Endothelial cell of umbilical vein (primary cell): ENCODE measurements around the gene POLR3C. TPM values are rescaled to one million over a fixed set of nuclear protein-coding genes. Genes with fewer than 3 reads are reported as not detected.

Experiments
- BruUV-seq: library from RNA; stranded (reverse); fragments of 400-500 nt; replicated peaks from 2 replicates; lab custom pipeline; 2021; lab: Mats Ljungman, UMichigan
- CTCF ChIA-PET: fragments of 300-600, 350-600 bp; sonication (Branson Sonifier 250); formaldehyde crosslinking; loops from one replicate; lab custom pipeline; 2021; ENCODE audit warnings: antibody characterized with exemption, inconsistent platforms; lab: Charles Lee
- POLR2A ChIA-PET: fragments of 300-600, 350-600 bp; sonication (Branson Sonifier 250); formaldehyde crosslinking; loops from one replicate; lab custom pipeline; 2021; ENCODE audit warnings: antibody characterized with exemption, inconsistent platforms; lab: Charles Lee
- DNase-seq: peaks from one replicate; pipeline ENCODE4 v3.0.0-alpha.2; 2011; ENCODE audit warnings: low read depth, low spot score
- FAIRE-seq: peaks from 2 replicates; lab custom pipeline; 2011; peaks lifted over from hg19 to GRCh38; lab: Jason Lieb, UNC
- H2AFZ ChIP-seq: 2 replicates; pipeline ENCODE4 v1.6.0; 2012; ENCODE audit warnings: low read depth, low read length, control low read depth, inconsistent platforms
- H3K27ac ChIP-seq: 2 replicates; pipeline ENCODE4 v1.5.1; 2011; ENCODE audit warnings: low read depth, mild to moderate bottlenecking, control low read depth, low read length, moderate library complexity; ENCODE audit not compliant: insufficient read depth
- H3K27me3 ChIP-seq, 2 experiments: 2 replicates each; pipeline versions ENCODE4 v1.6.0 to v1.6.1; 2011; ENCODE audit warnings: low read length in 2 of 2, mixed read lengths in 1 of 2; ENCODE audit not compliant: control insufficient read depth in 2 of 2, insufficient read depth in 2 of 2
- H3K36me3 ChIP-seq, 2 experiments: 2 replicates in 1 of 2; 3 replicates in 1 of 2; pipeline ENCODE4 v1.5.1; 2011; ENCODE audit warnings: low read length in 2 of 2, mild to moderate bottlenecking in 1 of 2, moderate library complexity in 1 of 2; ENCODE audit not compliant: control insufficient read depth in 2 of 2, insufficient read depth in 2 of 2; ENCODE audit errors: extremely low read depth in 1 of 2
- H3K4me1 ChIP-seq: 3 replicates; pipeline ENCODE4 v1.5.1; 2011; ENCODE audit warnings: mild to moderate bottlenecking, low read length; ENCODE audit not compliant: control insufficient read depth, insufficient read depth; ENCODE audit errors: extremely low read depth
- H3K4me2 ChIP-seq: 2 replicates; pipeline ENCODE4 v1.6.1; 2011; ENCODE audit warnings: low read length, control low read depth, mixed read lengths; ENCODE audit not compliant: insufficient read depth
- H3K4me3 ChIP-seq, 3 experiments: fragments of 200-600 bp in 1 of 3; sonication (generic), shearing (Covaris generic) in 1 of 3; replicated peaks in 1 of 3; 2 replicates each; pipeline ENCODE4 v1.5.1; 2011 to 2016; ENCODE audit warnings: control low read depth in 3 of 3, low read length in 3 of 3, mild to moderate bottlenecking in 2 of 3, inconsistent platforms in 1 of 3, low read depth in 1 of 3, moderate library complexity in 1 of 3; ENCODE audit not compliant: insufficient read depth in 1 of 3
- H3K79me2 ChIP-seq: 2 replicates; pipeline ENCODE4 v1.6.0; 2012; ENCODE audit warnings: low read length, inconsistent platforms; ENCODE audit not compliant: control insufficient read depth, insufficient read depth
- H3K9ac ChIP-seq: replicated peaks from 2 replicates; pipeline ENCODE3; 2011; ENCODE audit warnings: low read length, control low read depth; ENCODE audit not compliant: insufficient read depth; ENCODE audit errors: extremely low read depth
- H3K9me1 ChIP-seq: replicated peaks from 3 replicates; pipeline ENCODE4 v1.6.0; 2011; ENCODE audit warnings: mild to moderate bottlenecking, low read length; ENCODE audit not compliant: control insufficient read depth, insufficient read depth; ENCODE audit errors: extremely low read depth
- H3K9me3 ChIP-seq: replicated peaks from 2 replicates; pipeline ENCODE4 v1.5.1; 2012; ENCODE audit warnings: low read length, inconsistent platforms; ENCODE audit not compliant: control insufficient read depth, insufficient read depth
- H4K20me1 ChIP-seq: replicated peaks from 2 replicates; pipeline ENCODE3; 2011; ENCODE audit warnings: mild to moderate bottlenecking, low read length; ENCODE audit not compliant: control insufficient read depth, insufficient read depth; ENCODE audit errors: extremely low read depth
- CTCF ChIP-seq, 2 donors: IDR thresholded peaks; 1 replicate in 1 of 2; 2 replicates in 1 of 2; pipeline ENCODE4 v1.5.1; 2011; ENCODE audit warnings: low read length in 2 of 2, mild to moderate bottlenecking in 2 of 2, moderate library complexity in 2 of 2, control low read depth in 1 of 2, inconsistent platforms in 1 of 2, low read depth in 1 of 2; ENCODE audit not compliant: insufficient read depth in 1 of 2; ENCODE audit errors: extremely low read depth in 1 of 2
- EZH2 ChIP-seq: IDR thresholded peaks from 2 replicates; pipeline ENCODE4 v1.6.1; 2012; ENCODE audit warnings: borderline replicate concordance, low read depth, mild to moderate bottlenecking, moderate library complexity, low read length, inconsistent platforms; ENCODE audit not compliant: severe bottlenecking
- FOS ChIP-seq: IDR thresholded peaks from 2 replicates; pipeline ENCODE4 v1.6.1; 2011; ENCODE audit warnings: mild to moderate bottlenecking, low read length, moderate library complexity, borderline replicate concordance; ENCODE audit not compliant: insufficient read depth
- GATA2 ChIP-seq: IDR thresholded peaks from 2 replicates; pipeline ENCODE4 v1.7.0; 2011; ENCODE audit warnings: low read depth, mild to moderate bottlenecking, moderate library complexity, mixed read lengths, low read length; ENCODE audit not compliant: insufficient read length, insufficient read depth
- JUN ChIP-seq: IDR thresholded peaks from 2 replicates; pipeline ENCODE4 v1.6.1; 2011; ENCODE audit warnings: borderline replicate concordance, low read depth; ENCODE audit not compliant: insufficient read length, insufficient read depth
- MAX ChIP-seq: IDR thresholded peaks from 2 replicates; pipeline ENCODE4 v1.6.1; 2011; ENCODE audit not compliant: insufficient read depth, insufficient read length
- MYC ChIP-seq: IDR thresholded peaks from one replicate; pipeline ENCODE4 v1.6.1; 2011; ENCODE audit warnings: mild to moderate bottlenecking, low read depth, low read length
- POLR2A ChIP-seq: IDR thresholded peaks from 2 replicates; pipeline ENCODE4 v1.6.1; 2012; ENCODE audit warnings: low read depth, mild to moderate bottlenecking, control low read depth, low read length
- POLR2AphosphoS5 ChIP-seq: IDR thresholded peaks from 2 replicates; pipeline ENCODE4 v1.6.1; 2012; ENCODE audit warnings: low read depth, mild to moderate bottlenecking, control low read depth, low read length, moderate library complexity; ENCODE audit not compliant: insufficient read depth
- dilution Hi-C: fragments of 300-500 bp; cut with MboI; formaldehyde crosslinking; loops from one replicate; pipeline ENCODE4 v1.15.0; 2019; ENCODE audit warnings: low sequenced_read_pairs; ENCODE audit not compliant: extremely low pct_ligation_motif_present
- intact Hi-C: fragments of 100-400 bp; cut with micrococcal nuclease; formaldehyde crosslinking; loops from one replicate; pipeline ENCODE4 v1.10.0; 2022
- polyA plus RNA-seq, 4 experiments: library from polyadenylated mRNA; depleted of rRNA in 3 of 4; stranded (reverse) in 3 of 4; unstranded in 1 of 4; fragments of >200 nt; gene quantifications; 2 replicates each; pipeline versions ENCODE4 v1.2.1 to v1.2.3, GENCODE V29; 2011 to 2012; ENCODE audit warnings: missing spikeins in 1 of 4
- total RNA-seq: library from RNA; stranded (reverse); gene quantifications from 2 replicates; pipeline ENCODE4 v1.2.3, GENCODE V29; 2021

POLR3C gene
- total and polyA plus RNA-seq, 2 donors (not counting 3 experiments of a cell fraction or from before 2014, with no cell fraction given), result 28.4 to 30.4 TPM

- POLR2A ChIA-PET, result no interaction called here
- Histone ChIP-seq H3K4me1 (peaks cover 11% of the 10 kb centered on the region), H3K9ac (no peak overlapping the region), H3K27me3 (no peaks in the 10 kb centered on the region), H4K20me1 (no peaks in the 10 kb centered on the region), H3K36me3 (peaks cover 0 to 2% of the 10 kb centered on the region in 2 experiments), H3K9me3 (no peaks in the 10 kb centered on the region), H3K4me2 (no peak overlapping the region), H3K4me3 (no peak overlapping the region), H3K9me1 (no peaks in the 10 kb centered on the region), H3K27ac (no peak overlapping the region), H2AFZ (no peak overlapping the region), H3K79me2 (peaks cover 7% of the 10 kb centered on the region)
- DNase-seq (no peak), FAIRE-seq (no peak)
- intact Hi-C loops, result no loop called here
- CTCF ChIA-PET, result interaction anchor here (1.2 kb wide), 1 partner anchor 56 kb away, joined by 3 read pairs; no protein-coding TSS in a partner anchor
- BruUV-seq, result no TSS peak
- dilution Hi-C loops, result no loop called here
- TF ChIP-seq MAX (no peak), POLR2AphosphoS5 (no peak), GATA2 (no peak), POLR2A (no peak), CTCF (IDR thresholded peaks at IDR 0.05; ENCODE audit: extremely low read depth in 1 of 2, insufficient read depth in 1 of 2, low read depth in 1 of 2, low read length in 2 of 2) (no peak), MYC (no peak), EZH2 (no peak), FOS (no peak), JUN (no peak)
These were observed 46.4 kb upstream of the POLR3C start for GRCh38 chr1:145777357-145778145.
